HG02759 (cell line): ENCODE results near the gene UBE2QL1.

Experiments used
- ATAC-seq: cut with Tn5 transposase; IDR thresholded peaks from one replicate; pipeline ENCODE4 v1.9.1; 2021; ENCODE audit warnings: mild to moderate bottlenecking, moderate library complexity; ENCODE audit not compliant: unreplicated experiment

The UBE2QL1 gene

DNA sequence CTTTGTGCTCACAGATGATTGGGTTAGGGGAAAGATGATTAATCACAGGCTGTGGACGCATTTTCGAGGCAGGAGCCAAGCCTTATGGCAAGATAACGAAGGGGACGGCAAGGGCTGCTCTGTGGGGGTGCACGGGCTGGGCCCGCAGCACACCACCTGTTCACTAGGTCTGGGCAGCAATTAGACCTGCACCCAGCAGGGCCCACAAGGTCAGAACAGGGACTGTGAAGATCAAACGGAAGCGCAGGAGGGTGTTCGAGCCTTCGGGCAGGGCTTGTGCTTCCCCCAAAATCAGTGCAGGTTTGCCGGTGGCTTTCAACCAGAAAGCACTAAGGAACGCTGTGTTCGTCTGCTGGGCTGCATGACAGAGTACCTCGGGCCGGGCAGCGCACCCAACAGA, 73.7 kb downstream of the UBE2QL1 start:
- ATAC-seq = no peak

DNA sequence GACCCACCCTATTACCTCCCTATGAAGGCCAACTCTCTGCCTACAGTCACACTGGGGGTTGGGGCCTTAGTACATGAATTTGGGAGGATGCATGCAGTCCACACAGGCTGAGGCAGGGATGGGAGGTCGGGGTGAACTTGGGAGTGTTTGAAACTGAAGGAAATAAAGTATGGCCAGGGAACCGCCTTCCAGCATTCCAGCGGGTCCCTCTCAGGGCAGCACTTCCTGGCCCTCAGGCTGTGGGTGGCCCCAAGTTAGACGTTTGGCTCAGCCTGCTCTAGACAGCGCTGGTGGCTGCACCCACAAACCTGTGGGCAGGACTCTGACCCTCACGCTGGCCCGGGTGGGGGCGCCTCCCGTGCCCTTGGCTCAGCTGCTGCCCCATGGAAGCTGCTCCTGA, 74.3 kb downstream of the UBE2QL1 start:
- no peak for ATAC-seq

GRCh38 chr5:6525422-6525821, 76.8 kb downstream of the UBE2QL1 start:
- ATAC-seq = no peak

- no peak for ATAC-seq
Measured at GRCh38 chr5:6525910-6526309, 77.3 kb downstream of the UBE2QL1 start.

DNA sequence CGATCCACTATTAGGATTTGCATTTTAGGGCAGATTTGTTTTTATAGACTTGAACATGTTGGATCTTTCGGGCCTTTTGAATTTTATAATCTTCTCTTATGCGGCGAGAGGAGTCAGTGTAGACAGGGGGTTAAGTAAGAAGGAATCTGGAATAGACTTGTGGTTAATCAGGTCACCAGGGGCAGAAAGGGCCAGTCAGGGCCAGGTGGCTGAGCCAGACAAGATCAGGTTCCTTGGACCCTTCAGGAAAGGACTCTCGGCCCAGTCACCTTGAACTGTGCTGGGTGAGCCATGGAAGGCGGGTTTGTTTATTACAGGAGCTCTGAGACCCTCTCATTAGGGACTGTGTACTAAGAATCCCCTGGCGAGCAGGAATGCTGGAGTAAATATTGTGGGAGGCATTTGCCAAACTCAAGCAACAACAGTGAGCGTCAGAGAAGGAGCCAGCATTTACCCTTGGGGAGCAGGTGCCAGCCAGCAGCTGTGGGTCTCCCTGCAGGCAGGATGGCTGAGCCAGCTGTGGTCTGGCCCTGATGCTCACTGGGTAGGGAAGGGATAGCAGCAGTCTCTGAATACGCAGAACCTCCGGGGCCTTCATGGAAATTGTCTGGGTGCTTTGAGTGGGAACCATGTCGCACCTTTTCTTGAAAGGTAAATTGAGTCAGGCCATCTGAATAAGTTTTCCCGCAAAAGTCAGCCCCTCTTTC, 79.2 kb downstream of the UBE2QL1 start:
- no peak for ATAC-seq

DNA sequence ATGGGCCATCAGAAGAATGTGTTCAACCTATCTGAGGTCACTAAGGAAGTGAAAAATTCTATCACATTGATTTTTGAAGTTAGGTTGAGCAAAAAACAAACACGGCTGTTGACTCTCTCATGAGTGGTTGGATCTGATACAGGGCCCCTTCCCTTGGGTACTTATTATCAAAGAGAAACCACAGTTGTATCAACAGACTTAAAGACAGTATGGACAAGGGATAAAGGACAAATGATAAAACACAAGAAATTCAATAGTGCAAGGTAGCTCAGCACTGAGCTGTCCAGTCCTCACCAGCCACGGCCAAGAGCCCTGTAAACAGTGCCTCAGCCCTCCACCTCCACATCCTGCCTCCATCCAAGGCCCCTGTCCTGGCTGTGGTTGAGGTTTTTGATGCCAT, 86.9 kb downstream of the UBE2QL1 start:
- ATAC-seq = no peak

GRCh38 chr5:6539060-6539459, 90.4 kb downstream of the UBE2QL1 start:
- ATAC-seq = no peak

DNA sequence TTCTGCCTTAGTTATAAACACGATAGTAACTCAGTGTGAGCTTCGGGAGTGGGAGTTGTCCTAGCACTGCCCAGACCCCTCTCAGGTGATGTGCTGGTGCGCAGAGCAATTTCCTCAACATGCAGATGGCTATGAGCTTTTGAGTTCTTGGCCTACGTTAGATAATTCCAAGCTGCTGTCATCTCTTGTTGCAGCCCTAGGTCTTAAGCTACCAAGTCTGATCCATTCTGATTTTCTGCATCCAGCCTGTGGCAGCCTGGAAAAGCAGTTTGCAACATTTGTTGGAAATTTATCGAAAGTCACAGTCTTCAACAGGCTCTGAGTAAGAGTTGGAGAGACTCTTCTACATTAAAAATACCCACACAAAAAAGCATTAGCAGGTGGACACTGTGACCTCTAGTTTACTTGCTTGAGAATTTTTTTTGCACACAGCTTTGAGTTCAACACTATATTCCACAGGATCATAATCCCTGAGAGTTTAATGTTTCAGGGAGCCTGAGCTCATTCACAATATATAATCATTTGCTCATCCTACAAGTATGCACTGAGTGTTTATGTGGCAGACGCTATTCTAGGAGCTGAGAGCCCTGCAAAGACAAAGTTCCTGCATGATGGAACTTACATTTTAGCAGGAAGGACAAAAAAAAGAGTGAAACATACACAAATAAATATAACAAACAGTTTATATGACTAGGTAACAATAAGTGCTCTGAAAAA, 91.6 kb downstream of the UBE2QL1 start:
- ATAC-seq = no peak

GRCh38 chr5:6541256-6542013, 92.8 kb downstream of the UBE2QL1 start:
- no peak for ATAC-seq

GRCh38 chr5:6542421-6543345, 94.0 kb downstream of the UBE2QL1 start:
- ATAC-seq = no peak

- ATAC-seq = no peak
Measured at GRCh38 chr5:6543346-6543730, 94.7 kb downstream of the UBE2QL1 start.

- ATAC-seq = no peak
Measured at GRCh38 chr5:6543830-6544560, 95.3 kb downstream of the UBE2QL1 start.
